HepG2 (cell line): ENCODE measurements around the gene USP30. TPM values are rescaled to one million over a fixed set of nuclear protein-coding genes. Genes with fewer than 3 reads are reported as not detected.
A peak's percentile ranks its signal among the peaks of the same experiment; 100 is the strongest.

Source experiments
- ATF7 ChIP-seq, 2 experiments: fragments of 450-650 bp in 1 of 2; sonication (generic) in 1 of 2; formaldehyde crosslinking in 1 of 2; IDR thresholded peaks; 2 replicates each; pipeline versions ENCODE4 v1.4.0 to v1.6.1; 2016 to 2020; ENCODE audit warnings: antibody characterized with exemption in 1 of 2, mild to moderate bottlenecking in 1 of 2, missing genetic modification reagents in 1 of 2
- CSRNP1 ChIP-seq: sonication (generic); formaldehyde crosslinking; IDR thresholded peaks from 2 replicates; pipeline ENCODE4 v1.8.1; 2023; ENCODE audit warnings: mild to moderate bottlenecking, missing genetic modification reagents
- DRAP1 ChIP-seq: IDR thresholded peaks from 2 replicates; pipeline ENCODE4 v1.6.1; 2016; ENCODE audit warnings: missing genetic modification reagents, missing compliant biosample characterization
- EP300 ChIP-seq, 3 experiments: sonication (generic) in 1 of 3; formaldehyde crosslinking in 1 of 3; IDR thresholded peaks; 2 replicates each; pipeline versions ENCODE4 v1.5.1 to v1.6.1; 2011 to 2020; ENCODE audit warnings: low read depth in 2 of 3, low read length in 2 of 3, borderline replicate concordance in 1 of 3, improper control_type of control experiment in 1 of 3, mild to moderate bottlenecking in 1 of 3, missing genetic modification reagents in 1 of 3, moderate library complexity in 1 of 3
- MAFF ChIP-seq: IDR thresholded peaks from 2 replicates; pipeline ENCODE4 v1.6.1; 2011; ENCODE audit warnings: low read depth, low read length, improper control_type of control experiment
- MAX ChIP-seq: IDR thresholded peaks from 2 replicates; pipeline ENCODE4 v1.6.1; 2012; ENCODE audit warnings: inconsistent platforms
- RFX5 ChIP-seq: IDR thresholded peaks from 2 replicates; pipeline ENCODE4 v1.6.1; 2011; ENCODE audit warnings: low read depth, low read length, improper control_type of control experiment
- SATB2 ChIP-seq: sonication (generic); formaldehyde crosslinking; IDR thresholded peaks from 2 replicates; pipeline ENCODE4 v1.5.0; 2020; ENCODE audit warnings: missing genetic modification reagents
- SNAI1 ChIP-seq: sonication (generic); formaldehyde crosslinking; IDR thresholded peaks from 2 replicates; pipeline ENCODE4 v1.5.0; 2020; ENCODE audit warnings: mild to moderate bottlenecking, missing genetic modification reagents, borderline replicate concordance
- TSC22D2 ChIP-seq: sonication (generic); formaldehyde crosslinking; IDR thresholded peaks from 2 replicates; pipeline ENCODE4 v1.5.1; 2020; ENCODE audit warnings: missing genetic modification reagents, mild to moderate bottlenecking, borderline replicate concordance
- ZBTB21 ChIP-seq: sonication (generic); formaldehyde crosslinking; IDR thresholded peaks from 2 replicates; pipeline ENCODE4 v1.4.0; 2020; ENCODE audit warnings: missing genetic modification reagents
- ZFP36L2 ChIP-seq: sonication (generic); formaldehyde crosslinking; IDR thresholded peaks from 2 replicates; pipeline ENCODE4 v1.4.0; 2020; ENCODE audit warnings: missing genetic modification reagents
- ZMYM3 ChIP-seq: sonication (generic); formaldehyde crosslinking; IDR thresholded peaks from 2 replicates; pipeline ENCODE4 v1.5.1; 2020; ENCODE audit warnings: mild to moderate bottlenecking, missing genetic modification reagents
- ZNF30 ChIP-seq: sonication (generic); formaldehyde crosslinking; IDR thresholded peaks from 2 replicates; pipeline ENCODE4 v1.5.0; 2020; ENCODE audit warnings: mild to moderate bottlenecking, missing genetic modification reagents
- polyA plus RNA-seq, 8 experiments: library from polyadenylated mRNA; depleted of rRNA in 3 of 8; stranded (reverse) in 7 of 8; unstranded in 1 of 8; fragments of >200 nt; fragmentation: Illumina TruSeq in 4 of 8; extraction: Trizol in 4 of 8; gene quantifications; 2 replicates each; pipeline versions ENCODE4 v1.2.1 to v1.2.3, GENCODE V29; 2011 to 2016; ENCODE audit warnings: low read depth in 4 of 8, missing spikeins in 1 of 8, mixed read lengths in 1 of 8; ENCODE audit not compliant: insufficient read depth in 1 of 8
- total RNA-seq, 5 experiments: library from RNA; depleted of rRNA; stranded (reverse); fragments of >200 nt; fragmentation: Illumina TruSeq; extraction: Trizol; gene quantifications; 2 replicates each; pipeline ENCODE4 v1.2.3, GENCODE V29; 2016; ENCODE audit warnings: low read depth in 1 of 5
- TF ChIP-seq, protein P1 (sequence below): sonication (generic); formaldehyde crosslinking; IDR thresholded peaks from 2 replicates; pipeline ENCODE4 v1.4.0; 2020; ENCODE audit warnings: mild to moderate bottlenecking, missing genetic modification reagents
- TF ChIP-seq, protein P2 (sequence below): sonication (generic); formaldehyde crosslinking; IDR thresholded peaks from 2 replicates; pipeline ENCODE4 v1.5.0; 2020; ENCODE audit warnings: mild to moderate bottlenecking, missing genetic modification reagents, borderline replicate concordance
- TF ChIP-seq, protein P3 (sequence below): sonication (generic); formaldehyde crosslinking; IDR thresholded peaks from 2 replicates; pipeline ENCODE4 v1.5.1; 2020; ENCODE audit warnings: mild to moderate bottlenecking, missing genetic modification reagents

USP30 gene
- total and polyA plus RNA-seq, 2 of the 13 experiments (the other 11 are each of a cell fraction or from before 2014, with no cell fraction given): 11.2 to 20.8 TPM

DNA sequence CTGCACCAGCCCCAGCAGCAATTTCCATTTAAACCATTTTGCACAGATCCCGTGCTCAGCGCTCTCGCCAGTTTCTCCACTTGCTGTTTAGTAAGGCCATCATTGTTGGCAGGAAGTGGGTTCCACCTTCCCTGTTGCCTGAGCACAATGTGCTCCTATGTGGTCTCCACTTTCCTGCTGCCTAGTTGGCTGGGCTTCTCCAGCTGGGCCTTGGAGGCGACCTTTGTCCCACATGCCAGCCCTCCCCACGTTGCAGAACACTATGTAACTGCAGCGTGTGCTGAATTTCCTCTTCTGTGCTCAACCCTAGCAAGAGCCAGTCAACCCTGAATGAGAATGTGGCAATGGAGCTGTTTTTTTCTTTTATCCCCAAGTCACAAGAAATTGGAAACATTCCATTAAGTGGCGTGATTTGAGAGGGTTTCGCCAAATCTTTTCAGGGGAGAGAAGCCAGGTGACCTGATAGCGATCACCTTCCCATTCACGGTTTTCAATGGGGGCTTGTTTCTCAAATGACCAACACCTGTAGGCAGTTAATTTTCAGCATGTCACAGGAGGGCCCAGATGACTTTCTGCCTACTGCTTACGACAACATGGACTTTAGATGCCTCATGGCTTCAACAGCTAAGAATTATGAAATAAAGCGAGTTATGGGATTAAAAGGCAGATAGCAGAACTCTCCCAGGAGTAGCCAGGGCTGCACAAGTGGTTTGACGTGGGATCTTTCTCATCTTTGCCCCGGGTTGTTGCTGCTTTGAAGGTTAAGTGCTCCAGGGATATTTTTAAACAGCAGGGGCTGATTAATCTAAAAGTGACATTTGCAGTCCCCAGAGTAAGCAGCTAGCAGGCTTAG is 63.6 kb downstream of the USP30 start, which contains the start of gene ACACB (continued):
- peak; percentile 90 for TF ChIP-seq DRAP1
- peak in 1 of 2 experiments; percentile 68; a peak in 2 of 4 replicates for TF ChIP-seq EP300 (IDR thresholded peaks at IDR 0.05; ENCODE audit: low read depth in 2 of 2, low read length in 2 of 2)
- TF ChIP-seq EP300 (CRISPR knock-in tag; IDR thresholded peaks at IDR 0.05; ENCODE audit: borderline replicate concordance): no peak; the same call in 1 of the 2 replicates
- no peak for TF ChIP-seq SATB2 (CRISPR knock-in tag)
- no peak for TF ChIP-seq ZNF30 (CRISPR knock-in tag)
- no peak for TF ChIP-seq RFX5
- TF ChIP-seq ZMYM3 (CRISPR knock-in tag): peak; percentile 92
- peak; percentile 64; the same call in 1 of the 2 replicates for TF ChIP-seq TSC22D2 (CRISPR knock-in tag)
- TF ChIP-seq, protein P1, sequence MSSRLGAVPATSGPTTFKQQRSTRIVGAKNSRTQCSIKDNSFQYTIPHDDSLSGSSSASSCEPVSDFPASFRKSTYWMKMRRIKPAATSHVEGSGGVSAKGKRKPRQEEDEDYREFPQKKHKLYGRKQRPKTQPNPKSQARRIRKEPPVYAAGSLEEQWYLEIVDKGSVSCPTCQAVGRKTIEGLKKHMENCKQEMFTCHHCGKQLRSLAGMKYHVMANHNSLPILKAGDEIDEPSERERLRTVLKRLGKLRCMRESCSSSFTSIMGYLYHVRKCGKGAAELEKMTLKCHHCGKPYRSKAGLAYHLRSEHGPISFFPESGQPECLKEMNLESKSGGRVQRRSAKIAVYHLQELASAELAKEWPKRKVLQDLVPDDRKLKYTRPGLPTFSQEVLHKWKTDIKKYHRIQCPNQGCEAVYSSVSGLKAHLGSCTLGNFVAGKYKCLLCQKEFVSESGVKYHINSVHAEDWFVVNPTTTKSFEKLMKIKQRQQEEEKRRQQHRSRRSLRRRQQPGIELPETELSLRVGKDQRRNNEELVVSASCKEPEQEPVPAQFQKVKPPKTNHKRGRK (CRISPR knock-in tag): no peak
- peak; percentile 92 for TF ChIP-seq MAX
- TF ChIP-seq ZFP36L2 (CRISPR knock-in tag): no peak
- no peak for TF ChIP-seq SNAI1 (CRISPR knock-in tag)
- TF ChIP-seq, protein P2, sequence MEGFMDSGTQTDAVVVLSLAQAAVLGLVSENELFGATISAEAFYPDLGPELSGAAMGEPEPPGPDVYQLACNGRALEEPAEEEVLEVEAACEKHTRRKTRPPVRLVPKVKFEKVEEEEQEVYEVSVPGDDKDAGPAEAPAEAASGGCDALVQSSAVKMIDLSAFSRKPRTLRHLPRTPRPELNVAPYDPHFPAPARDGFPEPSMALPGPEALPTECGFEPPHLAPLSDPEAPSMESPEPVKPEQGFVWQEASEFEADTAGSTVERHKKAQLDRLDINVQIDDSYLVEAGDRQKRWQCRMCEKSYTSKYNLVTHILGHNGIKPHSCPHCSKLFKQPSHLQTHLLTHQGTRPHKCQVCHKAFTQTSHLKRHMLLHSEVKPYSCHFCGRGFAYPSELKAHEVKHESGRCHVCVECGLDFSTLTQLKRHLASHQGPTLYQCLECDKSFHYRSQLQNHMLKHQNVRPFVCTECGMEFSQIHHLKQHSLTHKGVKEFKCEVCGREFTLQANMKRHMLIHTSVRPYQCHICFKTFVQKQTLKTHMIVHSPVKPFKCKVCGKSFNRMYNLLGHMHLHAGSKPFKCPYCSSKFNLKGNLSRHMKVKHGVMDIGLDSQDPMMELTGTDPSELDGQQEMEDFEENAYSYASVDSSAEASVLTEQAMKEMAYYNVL (CRISPR knock-in tag): peak; percentile 80; the same call in 1 of the 2 replicates
- no peak for TF ChIP-seq ATF7 (IDR thresholded peaks at IDR 0.05)
- TF ChIP-seq ATF7 (CRISPR knock-in tag; IDR thresholded peaks at IDR 0.05): 0 out of 2 replicates have a peak, but pooled peaks have one; percentile 44
- TF ChIP-seq MAFF: peak; percentile 64
- TF ChIP-seq CSRNP1: peak; percentile 27; the same call in 1 of the 2 replicates
- TF ChIP-seq, protein P3, sequence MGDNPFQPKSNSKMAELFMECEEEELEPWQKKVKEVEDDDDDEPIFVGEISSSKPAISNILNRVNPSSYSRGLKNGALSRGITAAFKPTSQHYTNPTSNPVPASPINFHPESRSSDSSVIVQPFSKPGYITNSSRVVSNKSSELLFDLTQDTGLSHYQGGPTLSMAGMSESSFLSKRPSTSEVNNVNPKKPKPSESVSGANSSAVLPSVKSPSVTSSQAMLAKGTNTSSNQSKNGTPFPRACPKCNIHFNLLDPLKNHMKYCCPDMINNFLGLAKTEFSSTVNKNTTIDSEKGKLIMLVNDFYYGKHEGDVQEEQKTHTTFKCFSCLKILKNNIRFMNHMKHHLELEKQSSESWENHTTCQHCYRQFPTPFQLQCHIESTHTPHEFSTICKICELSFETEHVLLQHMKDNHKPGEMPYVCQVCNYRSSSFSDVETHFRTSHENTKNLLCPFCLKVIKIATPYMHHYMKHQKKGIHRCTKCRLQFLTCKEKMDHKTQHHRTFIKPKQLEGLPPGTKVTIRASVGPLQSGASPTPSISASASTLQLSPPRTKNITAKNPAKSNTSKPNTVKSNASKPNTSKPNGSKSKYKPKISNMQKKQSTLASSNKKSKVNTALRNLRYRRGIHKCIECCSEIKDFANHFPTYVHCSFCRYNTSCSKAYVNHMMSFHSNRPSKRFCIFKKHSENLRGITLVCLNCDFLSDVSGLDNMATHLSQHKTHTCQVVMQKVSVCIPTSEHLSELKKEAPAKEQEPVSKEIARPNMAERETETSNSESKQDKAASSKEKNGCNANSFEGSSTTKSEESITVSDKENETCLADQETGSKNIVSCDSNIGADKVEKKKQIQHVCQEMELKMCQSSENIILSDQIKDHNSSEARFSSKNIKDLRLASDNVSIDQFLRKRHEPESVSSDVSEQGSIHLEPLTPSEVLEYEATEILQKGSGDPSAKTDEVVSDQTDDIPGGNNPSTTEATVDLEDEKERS (CRISPR knock-in tag): 0 out of 2 replicates have a peak, but pooled peaks have one; percentile 89
- no peak for TF ChIP-seq ZBTB21 (CRISPR knock-in tag)
